Neural progenitor cell (in vitro differentiated cells): ENCODE measurements around the gene CNOT6L. TPM values are rescaled to one million over a fixed set of nuclear protein-coding genes. Genes with fewer than 3 reads are reported as not detected.
A peak's percentile ranks its signal among the peaks of the same experiment; 100 is the strongest.

Experiments
- DNase-seq: peaks from one replicate; pipeline ENCODE4 v3.0.0-alpha.2; 2016; ENCODE audit warnings: low spot score
- H2AFZ ChIP-seq: fragments of 200-600 bp; sonication (generic); replicated peaks from 2 replicates; pipeline ENCODE4 v1.6.1; 2016; ENCODE audit warnings: antibody characterized with exemption
- H3F3A ChIP-seq: fragments of 200-600 bp; sonication (generic); 2 replicates; pipeline ENCODE4 v1.6.1; 2016; ENCODE audit warnings: antibody characterized with exemption, low read depth
- H3K27ac ChIP-seq: fragments of 200-600 bp; sonication (generic); 2 replicates; pipeline ENCODE4 v1.5.1; 2016; ENCODE audit warnings: mild to moderate bottlenecking
- H3K27me3 ChIP-seq: fragments of 200-600 bp; sonication (generic); 2 replicates; pipeline ENCODE4 v1.6.1; 2016; ENCODE audit warnings: mild to moderate bottlenecking, moderate library complexity
- H3K36me3 ChIP-seq: fragments of 200-600 bp; sonication (generic); 2 replicates; pipeline ENCODE4 v1.5.1; 2016
- H3K4me1 ChIP-seq: fragments of 200-600 bp; sonication (generic); 2 replicates; pipeline ENCODE4 v1.6.1; 2016; ENCODE audit warnings: mixed run types
- H3K4me2 ChIP-seq: fragments of 200-600 bp; sonication (generic); 2 replicates; pipeline ENCODE4 v1.6.1; 2016
- H3K4me3 ChIP-seq: fragments of 200-600 bp; sonication (generic); 2 replicates; pipeline ENCODE4 v1.5.1; 2016
- H3K79me2 ChIP-seq: fragments of 200-600 bp; sonication (generic); 2 replicates; pipeline ENCODE4 v1.6.1; 2016; ENCODE audit warnings: low read depth
- H3K9ac ChIP-seq: fragments of 200-600 bp; sonication (generic); 2 replicates; pipeline ENCODE4 v1.6.1; 2016
- H3K9me3 ChIP-seq: fragments of 200-600 bp; sonication (generic); 2 replicates; pipeline ENCODE4 v1.5.1; 2016; ENCODE audit warnings: low read depth
- H4K20me1 ChIP-seq: fragments of 200-600 bp; sonication (generic); 2 replicates; pipeline ENCODE4 v1.6.1; 2016; ENCODE audit warnings: low read depth
- H3K27ac Mint-ChIP-seq: 3 replicates; pipeline ENCODE4 v1.8.0; 2021; ENCODE audit warnings: mixed read lengths
- H3K27me3 Mint-ChIP-seq: 2 replicates; pipeline ENCODE4 v1.8.0; 2022; ENCODE audit warnings: low read depth, mild to moderate bottlenecking, inconsistent platforms, moderate library complexity, mixed read lengths; ENCODE audit not compliant: insufficient read depth
- H3K36me3 Mint-ChIP-seq: 3 replicates; pipeline ENCODE4 v1.8.0; 2021; ENCODE audit warnings: mixed read lengths
- H3K4me1 Mint-ChIP-seq: 3 replicates; pipeline ENCODE4 v1.8.0; 2021; ENCODE audit warnings: mixed read lengths
- H3K4me3 Mint-ChIP-seq: 3 replicates; pipeline ENCODE4 v1.8.0; 2021; ENCODE audit warnings: mild to moderate bottlenecking, moderate library complexity, mixed read lengths
- H3K9me3 Mint-ChIP-seq: 3 replicates; pipeline ENCODE4 v1.8.0; 2020; ENCODE audit warnings: mixed read lengths
- CTCF ChIP-seq: fragments of 200-600 bp; sonication (generic); IDR thresholded peaks from 2 replicates; pipeline ENCODE4 v1.5.1; 2017; ENCODE audit warnings: antibody characterized with exemption, mild to moderate bottlenecking
- EZH2 ChIP-seq: fragments of 200-600 bp; sonication (generic); IDR thresholded peaks from 2 replicates; pipeline ENCODE4 v1.6.1; 2017; ENCODE audit warnings: antibody characterized with exemption, mild to moderate bottlenecking, moderate library complexity
- EZH2phosphoT487 ChIP-seq: fragments of 200-600 bp; sonication (generic); IDR thresholded peaks from 2 replicates; pipeline ENCODE4 v1.6.1; 2017; ENCODE audit warnings: antibody characterized with exemption
- total RNA-seq: library from RNA; depleted of rRNA; stranded (reverse); fragments of >200 nt; gene quantifications from 2 replicates; pipeline ENCODE4 v1.2.3, GENCODE V29; 2015; ENCODE audit warnings: low replicate concordance

CNOT6L gene
- total RNA-seq, 1 donor from 2014 or later, result 7.5 TPM

- Histone ChIP-seq H3F3A (no peaks in the 10 kb centered on the region), H3K79me2 (no peaks in the 10 kb centered on the region), H3K9ac (no peak overlapping the region), H3K36me3 (no peaks in the 10 kb centered on the region), H4K20me1 (no peaks in the 10 kb centered on the region), H3K4me2 (no peak overlapping the region), H3K9me3 (no peaks in the 10 kb centered on the region), H2AFZ (no peak overlapping the region), H3K27ac (no peak overlapping the region), H3K4me3 (no peak overlapping the region), H3K27me3 (no peaks in the 10 kb centered on the region), H3K4me1 (no peaks in the 10 kb centered on the region)
- Mint-ChIP-seq H3K4me1 (peaks cover 25% of the 10 kb centered on the region), H3K27me3 (peaks cover 2% of the 10 kb centered on the region), H3K9me3 (no peaks in the 10 kb centered on the region), H3K27ac (no peak overlapping the region), H3K36me3 (no peaks in the 10 kb centered on the region), H3K4me3 (no peak overlapping the region)
- DNase-seq, result no peak
- no peak for TF ChIP-seq EZH2phosphoT487
- no peak for TF ChIP-seq CTCF
- no peak for TF ChIP-seq EZH2
Observed at GRCh38 chr4:77711469-77711868, 107.7 kb downstream of the CNOT6L start.

DNA sequence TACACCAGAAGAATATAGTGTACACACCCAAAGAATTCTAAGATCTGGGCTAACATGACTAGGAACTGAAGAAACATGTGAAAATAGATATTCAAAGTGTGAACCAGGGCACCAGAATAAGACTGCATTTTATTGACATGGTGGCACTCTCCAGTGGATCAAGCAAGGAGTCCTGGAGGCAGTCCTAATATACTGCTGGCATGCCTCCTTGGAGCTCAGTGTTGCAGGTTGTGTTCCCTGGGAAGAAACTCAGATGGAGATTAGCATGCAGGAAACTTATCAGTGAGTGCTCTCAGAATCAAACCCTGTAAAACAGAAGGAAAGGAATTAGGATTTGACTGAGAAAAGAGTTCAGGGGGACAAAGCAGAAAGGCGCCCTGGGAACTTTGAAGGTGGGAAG lies 108.5 kb downstream of the CNOT6L start:
- H3K9ac ChIP-seq, result no peak overlapping the region
- H3K36me3 ChIP-seq, result no peaks in the 10 kb centered on the region
- H3F3A ChIP-seq, result no peaks in the 10 kb centered on the region
- DNase-seq, result no peak
- H3K4me1 Mint-ChIP-seq, result peaks cover 25% of the 10 kb centered on the region
- H3K4me2 ChIP-seq, result no peak overlapping the region
- peaks cover 2% of the 10 kb centered on the region for H3K27me3 Mint-ChIP-seq
- peak overlapping the region; percentile 86 for H3K27ac Mint-ChIP-seq
- no peak overlapping the region for H3K4me3 Mint-ChIP-seq
- H3K36me3 Mint-ChIP-seq, result no peaks in the 10 kb centered on the region
- no peaks in the 10 kb centered on the region for H4K20me1 ChIP-seq
- H3K79me2 ChIP-seq, result no peaks in the 10 kb centered on the region
- no peaks in the 10 kb centered on the region for H3K27me3 ChIP-seq
- TF ChIP-seq CTCF (no peak), EZH2phosphoT487 (no peak), EZH2 (no peak)
- H3K27ac ChIP-seq, result no peak overlapping the region
- no peaks in the 10 kb centered on the region for H3K4me1 ChIP-seq
- no peak overlapping the region for H3K4me3 ChIP-seq
- no peaks in the 10 kb centered on the region for H3K9me3 Mint-ChIP-seq
- H3K9me3 ChIP-seq, result no peaks in the 10 kb centered on the region
- no peak overlapping the region for H2AFZ ChIP-seq

DNA sequence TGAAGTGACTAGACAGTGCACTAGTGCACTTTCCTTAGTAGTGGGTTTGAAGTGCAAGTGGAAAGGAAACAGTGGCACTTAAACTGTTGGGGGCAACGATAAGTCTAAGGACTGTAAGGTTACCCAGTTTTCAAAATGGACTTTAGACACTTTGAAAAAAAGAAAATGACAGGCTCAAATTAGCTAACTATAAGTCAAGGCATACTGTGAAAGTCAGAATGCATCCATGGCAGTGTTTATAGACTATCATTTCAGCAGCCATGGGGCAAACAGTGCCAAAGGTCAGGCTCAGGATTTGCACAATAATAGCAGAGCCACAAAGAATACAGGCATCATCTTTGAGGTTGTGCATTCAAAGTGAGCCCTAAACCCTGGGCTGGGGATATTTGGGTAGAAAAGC lies 109.1 kb downstream of the CNOT6L start:
- H3K9me3 Mint-ChIP-seq, result no peaks in the 10 kb centered on the region
- no peak for TF ChIP-seq CTCF
- TF ChIP-seq EZH2phosphoT487, result no peak
- TF ChIP-seq EZH2, result no peak

More for the DNA sequence above, 109.1 kb downstream of the CNOT6L start:
- Histone ChIP-seq H3K27me3 (no peaks in the 10 kb centered on the region), H3K79me2 (no peaks in the 10 kb centered on the region), H4K20me1 (no peaks in the 10 kb centered on the region), H3K9me3 (no peaks in the 10 kb centered on the region), H3K27ac (no peak overlapping the region), H3K9ac (no peak overlapping the region), H3K4me1 (no peaks in the 10 kb centered on the region), H3K4me2 (no peak overlapping the region), H2AFZ (no peak overlapping the region), H3F3A (no peaks in the 10 kb centered on the region), H3K4me3 (no peak overlapping the region), H3K36me3 (no peaks in the 10 kb centered on the region)
- H3K27ac Mint-ChIP-seq, result peak overlapping the region; percentile 52
- peaks cover 25% of the 10 kb centered on the region for H3K4me1 Mint-ChIP-seq
- no peak for DNase-seq
- no peak overlapping the region for H3K4me3 Mint-ChIP-seq
- H3K27me3 Mint-ChIP-seq, result peaks cover 2% of the 10 kb centered on the region
- no peaks in the 10 kb centered on the region for H3K36me3 Mint-ChIP-seq
